ENCODE data around the gene RBMS3.

Gene RBMS3

DNA sequence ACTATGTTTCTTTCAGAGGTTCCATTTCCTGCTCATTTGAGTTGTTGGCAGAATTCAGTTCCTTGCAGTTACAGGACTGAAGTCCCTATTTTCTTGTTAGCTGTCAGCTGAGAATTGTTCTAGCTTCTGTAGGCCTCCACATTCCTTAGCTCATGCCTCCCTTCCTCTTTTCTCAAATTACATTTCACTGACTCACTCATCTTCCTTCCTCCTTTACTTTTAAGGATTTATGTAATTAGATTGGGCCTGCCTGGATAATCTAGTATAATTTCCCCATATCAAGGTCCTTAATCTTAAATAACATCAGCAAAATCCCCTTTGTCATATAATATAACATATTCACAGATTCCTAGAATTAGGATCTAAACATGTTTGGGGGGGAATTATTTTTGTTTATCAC lies 40.6 kb upstream of the RBMS3 start:
- H4K12ac ChIP-seq (ENCODE audit: low read depth, low read length): no peak overlapping the region
- no peak overlapping the region for H3K4me2 ChIP-seq (ENCODE audit: low read length)
- H3K79me2 ChIP-seq (ENCODE audit: control insufficient read depth, insufficient read depth, low read length, poor library complexity): no peaks in the 10 kb centered on the region
- H4K91ac ChIP-seq (ENCODE audit: low read depth, low read length): no peak overlapping the region
- H3K23ac ChIP-seq (ENCODE audit: low read length): no peak overlapping the region
- no peak overlapping the region for H4K8ac ChIP-seq (ENCODE audit: low read depth, low read length)
- H3K4me1 ChIP-seq (ENCODE audit: control insufficient read depth in 1 of 2, insufficient read depth in 2 of 2, low read length in 2 of 2): peaks cover 2 to 4% of the 10 kb centered on the region in 2 experiments
- H3K4ac ChIP-seq (ENCODE audit: low read depth, low read length): no peak overlapping the region
- H3K27ac ChIP-seq (ENCODE audit: low read depth, low read length): peak overlapping the region; percentile 49
- H3K27me3 ChIP-seq (ENCODE audit: insufficient read depth, low read length): no peaks in the 10 kb centered on the region
- H2BK5ac ChIP-seq (ENCODE audit: low read depth, low read length, poor library complexity): no peak overlapping the region
- H2AK5ac ChIP-seq (ENCODE audit: low read length): no peak overlapping the region
- no peak overlapping the region for H3K14ac ChIP-seq (ENCODE audit: low read length)
- no peak overlapping the region for H2AFZ ChIP-seq (ENCODE audit: insufficient read depth, low read length, poor library complexity)
- no peak overlapping the region for H3K18ac ChIP-seq (ENCODE audit: low read length)
- H3K9ac ChIP-seq (ENCODE audit: low read length): no peak overlapping the region
- H3K79me1 ChIP-seq (ENCODE audit: low read length): peaks cover 3% of the 10 kb centered on the region
- no peaks in the 10 kb centered on the region for H3K36me3 ChIP-seq (ENCODE audit: control insufficient read depth in 1 of 2, insufficient read depth in 2 of 2, low read length in 2 of 2)
- peak in 1 of 2 donors; percentile 26 for DNase-seq
- no peak overlapping the region for H3K4me3 ChIP-seq (ENCODE audit: low read depth, low read length)
- H3K9me3 ChIP-seq (ENCODE audit: insufficient read depth, low read depth, low read length): peaks cover 3% of the 10 kb centered on the region
- no peak overlapping the region for H2BK12ac ChIP-seq (ENCODE audit: low read length)
- H2BK120ac ChIP-seq (ENCODE audit: insufficient read depth, low read length, poor library complexity): no peak overlapping the region

DNA sequence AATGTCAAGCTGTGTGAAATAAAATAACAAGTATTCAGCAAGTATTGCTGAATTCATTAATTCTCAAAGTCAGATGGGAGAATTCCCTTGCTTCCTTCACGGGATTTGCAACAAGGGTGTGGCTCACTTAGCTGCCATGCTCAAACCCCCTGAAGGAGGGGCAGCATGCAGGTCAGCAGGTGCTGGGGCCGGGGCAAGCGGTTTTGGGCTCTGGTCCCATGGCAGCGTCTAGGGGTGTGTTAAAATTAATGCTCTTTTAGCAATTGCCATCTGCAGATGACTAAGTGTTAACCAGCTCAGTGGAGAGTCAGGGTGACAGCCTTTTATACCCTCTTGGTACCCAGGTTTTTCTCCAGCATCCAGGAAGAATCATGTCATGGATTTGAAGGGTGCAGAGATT lies 40.0 kb upstream of the RBMS3 start:
- peaks cover 3% of the 10 kb centered on the region for H3K9me3 ChIP-seq (ENCODE audit: insufficient read depth, low read depth, low read length)
- H3K79me2 ChIP-seq (ENCODE audit: control insufficient read depth, insufficient read depth, low read length, poor library complexity): no peaks in the 10 kb centered on the region
- H3K27me3 ChIP-seq (ENCODE audit: insufficient read depth, low read length): no peaks in the 10 kb centered on the region
- no peak overlapping the region for H4K91ac ChIP-seq (ENCODE audit: low read depth, low read length)
- no peak overlapping the region for H3K23ac ChIP-seq (ENCODE audit: low read length)
- no peak overlapping the region for H2BK5ac ChIP-seq (ENCODE audit: low read depth, low read length, poor library complexity)
- no peak overlapping the region for H3K4me3 ChIP-seq (ENCODE audit: low read depth, low read length)
- no peak for DNase-seq
- no peak overlapping the region for H3K27ac ChIP-seq (ENCODE audit: low read depth, low read length)
- no peak overlapping the region for H4K12ac ChIP-seq (ENCODE audit: low read depth, low read length)
- no peak overlapping the region for H2BK120ac ChIP-seq (ENCODE audit: insufficient read depth, low read length, poor library complexity)
- no peak overlapping the region for H2BK12ac ChIP-seq (ENCODE audit: low read length)
- H3K4me2 ChIP-seq (ENCODE audit: low read length): no peak overlapping the region
- no peaks in the 10 kb centered on the region for H3K36me3 ChIP-seq (ENCODE audit: control insufficient read depth in 1 of 2, insufficient read depth in 2 of 2, low read length in 2 of 2)
- H3K18ac ChIP-seq (ENCODE audit: low read length): no peak overlapping the region
- no peak overlapping the region for H3K4ac ChIP-seq (ENCODE audit: low read depth, low read length)
- H4K8ac ChIP-seq (ENCODE audit: low read depth, low read length): no peak overlapping the region
- peaks cover 2 to 4% of the 10 kb centered on the region in 2 experiments for H3K4me1 ChIP-seq (ENCODE audit: control insufficient read depth in 1 of 2, insufficient read depth in 2 of 2, low read length in 2 of 2)
- no peak overlapping the region for H3K14ac ChIP-seq (ENCODE audit: low read length)
- H2AFZ ChIP-seq (ENCODE audit: insufficient read depth, low read length, poor library complexity): no peak overlapping the region
- H2AK5ac ChIP-seq (ENCODE audit: low read length): no peak overlapping the region
- WGBS (ENCODE audit: extremely low coverage, insufficient coverage, insufficient read length): no CpG with 5 or more reads among the region's 4 CpGs
- peaks cover 3% of the 10 kb centered on the region for H3K79me1 ChIP-seq (ENCODE audit: low read length)
- H3K9ac ChIP-seq (ENCODE audit: low read length): no peak overlapping the region

DNA sequence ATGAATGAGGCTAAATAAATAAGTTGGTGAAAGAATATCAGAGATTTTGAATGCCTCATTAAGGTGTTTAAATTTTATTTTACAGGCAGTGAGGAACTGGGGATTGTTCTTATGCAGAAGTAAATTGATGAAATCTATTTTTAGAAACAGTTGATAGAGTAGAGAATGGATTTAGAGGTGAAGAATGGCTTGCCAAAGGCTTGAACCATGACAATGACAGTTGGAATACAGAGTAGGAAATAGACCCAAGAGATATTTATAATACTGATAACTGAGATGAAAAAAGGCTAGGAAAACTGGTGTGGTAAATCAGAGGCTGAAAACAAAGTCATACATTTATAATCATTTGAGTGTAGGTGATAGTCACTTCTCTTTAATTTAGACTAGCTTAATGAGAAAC lies 39.0 kb upstream of the RBMS3 start:
- H3K4me2 ChIP-seq (ENCODE audit: low read length): no peak overlapping the region
- H3K4ac ChIP-seq (ENCODE audit: low read depth, low read length): no peak overlapping the region
- H2AFZ ChIP-seq (ENCODE audit: insufficient read depth, low read length, poor library complexity): no peak overlapping the region
- peaks cover 3% of the 10 kb centered on the region for H3K79me1 ChIP-seq (ENCODE audit: low read length)
- no peaks in the 10 kb centered on the region for H3K36me3 ChIP-seq (ENCODE audit: control insufficient read depth in 1 of 2, insufficient read depth in 2 of 2, low read length in 2 of 2)
- H2BK5ac ChIP-seq (ENCODE audit: low read depth, low read length, poor library complexity): no peak overlapping the region
- H4K12ac ChIP-seq (ENCODE audit: low read depth, low read length): no peak overlapping the region
- no peaks in the 10 kb centered on the region for H3K79me2 ChIP-seq (ENCODE audit: control insufficient read depth, insufficient read depth, low read length, poor library complexity)
- no peak overlapping the region for H4K8ac ChIP-seq (ENCODE audit: low read depth, low read length)
- no peak overlapping the region for H3K23ac ChIP-seq (ENCODE audit: low read length)
- H3K9ac ChIP-seq (ENCODE audit: low read length): no peak overlapping the region
- no peaks in the 10 kb centered on the region for H3K27me3 ChIP-seq (ENCODE audit: insufficient read depth, low read length)
- peaks cover 3% of the 10 kb centered on the region for H3K9me3 ChIP-seq (ENCODE audit: insufficient read depth, low read depth, low read length)
- peaks cover 2 to 4% of the 10 kb centered on the region in 2 experiments for H3K4me1 ChIP-seq (ENCODE audit: control insufficient read depth in 1 of 2, insufficient read depth in 2 of 2, low read length in 2 of 2)
- no peak overlapping the region for H3K4me3 ChIP-seq (ENCODE audit: low read depth, low read length)
- no peak for DNase-seq
- no peak overlapping the region for H2BK120ac ChIP-seq (ENCODE audit: insufficient read depth, low read length, poor library complexity)
- H4K91ac ChIP-seq (ENCODE audit: low read depth, low read length): no peak overlapping the region
- no peak overlapping the region for H3K18ac ChIP-seq (ENCODE audit: low read length)
- H3K27ac ChIP-seq (ENCODE audit: low read depth, low read length): no peak overlapping the region
- H3K14ac ChIP-seq (ENCODE audit: low read length): no peak overlapping the region
- no peak overlapping the region for H2AK5ac ChIP-seq (ENCODE audit: low read length)
- no peak overlapping the region for H2BK12ac ChIP-seq (ENCODE audit: low read length)

DNA sequence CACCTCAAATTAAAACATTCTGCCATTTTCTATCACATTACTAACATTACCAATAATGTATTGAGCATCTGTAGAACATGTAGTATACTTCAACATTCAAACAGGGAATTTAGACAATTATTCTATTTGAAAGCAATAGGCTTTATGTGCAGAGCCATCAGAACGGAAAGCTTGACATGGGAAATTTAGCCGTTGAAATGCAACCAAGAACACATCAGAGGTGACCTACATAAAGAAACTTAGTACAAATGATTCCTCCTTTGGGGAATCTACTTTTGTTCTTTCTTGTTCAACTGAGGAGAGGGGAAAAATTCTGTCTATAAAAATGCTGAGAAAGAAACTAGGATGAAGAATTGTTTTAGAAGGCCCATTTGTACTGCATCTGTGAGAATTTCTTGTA lies 38.6 kb upstream of the RBMS3 start:
- Histone ChIP-seq H4K8ac (ENCODE audit: low read depth, low read length) (no peak overlapping the region), H2BK120ac (ENCODE audit: insufficient read depth, low read length, poor library complexity) (no peak overlapping the region), H2BK12ac (ENCODE audit: low read length) (no peak overlapping the region), H3K27ac (ENCODE audit: low read depth, low read length) (no peak overlapping the region), H3K79me1 (ENCODE audit: low read length) (peaks cover 3% of the 10 kb centered on the region), H3K27me3 (ENCODE audit: insufficient read depth, low read length) (no peaks in the 10 kb centered on the region), H4K91ac (ENCODE audit: low read depth, low read length) (no peak overlapping the region), H2AFZ (ENCODE audit: insufficient read depth, low read length, poor library complexity) (no peak overlapping the region), H2AK5ac (ENCODE audit: low read length) (no peak overlapping the region), H3K9me3 (ENCODE audit: insufficient read depth, low read depth, low read length) (peaks cover 3% of the 10 kb centered on the region), H2BK5ac (ENCODE audit: low read depth, low read length, poor library complexity) (no peak overlapping the region), H3K14ac (ENCODE audit: low read length) (no peak overlapping the region), H3K23ac (ENCODE audit: low read length) (no peak overlapping the region), H3K18ac (ENCODE audit: low read length) (no peak overlapping the region), H3K4me2 (ENCODE audit: low read length) (no peak overlapping the region), H3K4me3 (ENCODE audit: low read depth, low read length) (no peak overlapping the region), H3K36me3 (ENCODE audit: control insufficient read depth in 1 of 2, insufficient read depth in 2 of 2, low read length in 2 of 2) (no peaks in the 10 kb centered on the region), H4K12ac (ENCODE audit: low read depth, low read length) (no peak overlapping the region), H3K4ac (ENCODE audit: low read depth, low read length) (no peak overlapping the region), H3K4me1 (ENCODE audit: control insufficient read depth in 1 of 2, insufficient read depth in 2 of 2, low read length in 2 of 2) (peaks cover 2 to 4% of the 10 kb centered on the region in 2 experiments), H3K9ac (ENCODE audit: low read length) (no peak overlapping the region), H3K79me2 (ENCODE audit: control insufficient read depth, insufficient read depth, low read length, poor library complexity) (no peaks in the 10 kb centered on the region)
- DNase-seq: no peak
- no CpG with 5 or more reads among the region's 2 CpGs for WGBS (ENCODE audit: extremely low coverage, insufficient coverage, insufficient read length)

DNA sequence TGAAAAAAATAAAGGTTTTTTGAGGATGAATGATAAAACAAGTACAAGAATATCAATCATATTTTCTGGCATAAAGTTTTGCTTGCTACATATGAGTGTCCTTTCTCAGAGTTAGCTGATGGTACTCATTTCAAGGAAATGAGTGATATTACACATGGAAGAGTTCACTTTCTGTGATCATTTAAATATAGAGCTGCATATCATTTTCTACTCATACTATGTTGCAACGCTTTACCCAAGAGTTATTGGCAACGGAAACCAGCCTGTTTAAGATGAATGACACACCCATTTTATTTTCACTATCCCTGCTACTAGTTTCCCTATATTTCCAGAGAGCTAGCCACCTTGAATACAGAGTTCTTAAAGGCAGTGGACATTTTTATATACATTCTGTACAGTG lies 35.4 kb upstream of the RBMS3 start:
- Histone ChIP-seq H3K27ac (ENCODE audit: low read depth, low read length) (no peak overlapping the region), H4K12ac (ENCODE audit: low read depth, low read length) (no peak overlapping the region), H3K27me3 (ENCODE audit: insufficient read depth, low read length) (no peaks in the 10 kb centered on the region), H3K18ac (ENCODE audit: low read length) (no peak overlapping the region), H2BK5ac (ENCODE audit: low read depth, low read length, poor library complexity) (no peak overlapping the region), H2BK12ac (ENCODE audit: low read length) (no peak overlapping the region), H4K8ac (ENCODE audit: low read depth, low read length) (no peak overlapping the region), H2BK120ac (ENCODE audit: insufficient read depth, low read length, poor library complexity) (no peak overlapping the region), H3K23ac (ENCODE audit: low read length) (no peak overlapping the region), H3K79me2 (ENCODE audit: control insufficient read depth, insufficient read depth, low read length, poor library complexity) (no peaks in the 10 kb centered on the region), H3K36me3 (ENCODE audit: control insufficient read depth in 1 of 2, insufficient read depth in 2 of 2, low read length in 2 of 2) (no peaks in the 10 kb centered on the region), H3K9me3 (ENCODE audit: insufficient read depth, low read depth, low read length) (peaks cover 3% of the 10 kb centered on the region), H3K4me2 (ENCODE audit: low read length) (no peak overlapping the region), H4K91ac (ENCODE audit: low read depth, low read length) (no peak overlapping the region), H2AFZ (ENCODE audit: insufficient read depth, low read length, poor library complexity) (no peak overlapping the region), H3K79me1 (ENCODE audit: low read length) (no peaks in the 10 kb centered on the region), H3K4me1 (ENCODE audit: control insufficient read depth in 1 of 2, insufficient read depth in 2 of 2, low read length in 2 of 2) (no peaks in the 10 kb centered on the region), H3K4ac (ENCODE audit: low read depth, low read length) (no peak overlapping the region), H3K14ac (ENCODE audit: low read length) (no peak overlapping the region), H3K4me3 (ENCODE audit: low read depth, low read length) (no peak overlapping the region), H3K9ac (ENCODE audit: low read length) (no peak overlapping the region), H2AK5ac (ENCODE audit: low read length) (no peak overlapping the region)
- WGBS (ENCODE audit: extremely low coverage, insufficient coverage, insufficient read length): no CpG with 5 or more reads among the region's 2 CpGs
- no peak for DNase-seq
